ENCODE results near the gene OR6J1. TPM values are rescaled to one million over a fixed set of nuclear protein-coding genes. Genes with fewer than 3 reads are reported as not detected.

Gene OR6J1
- total and polyA plus RNA-seq, 2 of the 13 experiments (the other 11 are each of a cell fraction or from before 2014, with no cell fraction given) = not detected

- Histone ChIP-seq H2AFZ (ENCODE audit: low read length) (no peak overlapping the region), H3K79me2 (ENCODE audit: insufficient read depth, low read length) (no peaks in the 10 kb centered on the region), H3K36me3 (replicated peaks in 1 of 2; ENCODE audit: control insufficient read depth in 1 of 2, insufficient read depth in 2 of 2, low read length in 2 of 2) (no peaks in the 10 kb centered on the region), H3K4me2 (ENCODE audit: low read depth, low read length) (no peak overlapping the region), H4K20me1 (ENCODE audit: insufficient read depth, low read length) (no peaks in the 10 kb centered on the region), H3K4me1 (ENCODE audit: insufficient read depth, low read length) (no peaks in the 10 kb centered on the region), H3K9ac (ENCODE audit: insufficient read depth, low read depth, low read length) (no peak overlapping the region), H3K4me3 (replicated peaks in 1 of 3; ENCODE audit: insufficient read depth in 1 of 3, low read depth in 2 of 3, low read length in 3 of 3) (no peak overlapping the region), H3K27ac (ENCODE audit: extremely low read length, insufficient read depth, low read length) (no peak overlapping the region), H3K27me3 (ENCODE audit: control insufficient read depth in 1 of 2, insufficient read depth in 2 of 2, low read length in 2 of 2) (peaks cover 3 to 31% of the 10 kb centered on the region in 2 experiments; a peak in 4 of 5 replicates), H3K9me3 (ENCODE audit: low read length) (no peaks in the 10 kb centered on the region)
- ATAC-seq (no peak), DNase-seq (ENCODE audit: low spot score) (no peak), FAIRE-seq (no peak)
- 2% methylated on average over 2 of the region's 2 CpGs for WGBS (ENCODE audit: low lambda C conversion rate)
- BruUV-seq (replicated peaks) = no TSS peak
- TF ChIP-seq MTF1 (CRISPR knock-in tag; IDR thresholded peaks at IDR 0.05) (no peak), RFX5 (IDR thresholded peaks at IDR 0.05; ENCODE audit: low read depth, low read length) (no peak), USF2 (IDR thresholded peaks at IDR 0.05; ENCODE audit: low read depth, low read length) (no peak), USF2 (CRISPR knock-in tag; IDR thresholded peaks at IDR 0.05; ENCODE audit: borderline replicate concordance) (no peak), ARHGAP35 (CRISPR knock-in tag; IDR thresholded peaks at IDR 0.05; ENCODE audit: borderline replicate concordance) (no peak), HOXA9 (CRISPR knock-in tag; IDR thresholded peaks at IDR 0.05; ENCODE audit: borderline replicate concordance) (no peak), ZNF792 (CRISPR knock-in tag; IDR thresholded peaks at IDR 0.05) (no peak), CREB3 (CRISPR knock-in tag; IDR thresholded peaks at IDR 0.05) (no peak), ZSCAN30 (CRISPR knock-in tag; IDR thresholded peaks at IDR 0.05) (no peak), PHF8 (CRISPR knock-in tag; IDR thresholded peaks at IDR 0.05) (no peak), DBP (CRISPR knock-in tag; IDR thresholded peaks at IDR 0.05; ENCODE audit: not compliant biosample characterization) (no peak), ZNF703 (CRISPR knock-in tag; IDR thresholded peaks at IDR 0.05; ENCODE audit: borderline replicate concordance) (no peak), ZNF251 (CRISPR knock-in tag; IDR thresholded peaks at IDR 0.05) (no peak), ZBTB42 (CRISPR knock-in tag; IDR thresholded peaks at IDR 0.05) (no peak)
- TF ChIP-seq, protein P1, sequence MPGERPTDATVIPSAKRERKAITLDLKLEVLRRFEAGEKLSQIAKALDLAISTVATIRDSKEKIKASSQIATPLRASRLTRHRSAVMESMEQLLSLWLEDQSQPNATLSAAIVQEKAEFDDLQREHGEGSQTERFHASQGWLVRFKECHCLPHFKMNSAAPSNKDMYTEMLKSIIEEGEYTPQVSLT (CRISPR knock-in tag; IDR thresholded peaks at IDR 0.05; ENCODE audit: borderline replicate concordance, low read depth) = no peak
- POLR2A ChIA-PET = no interaction called here
- in situ Hi-C loops (cut with HindIII; ENCODE audit: extremely low pct_ligation_motif_present, low pct_unique_long_range_greater_than_20kb) = loop anchor here (5.0 kb wide), 1 partner anchor 94 kb away; no protein-coding TSS in a partner anchor
- CTCF ChIA-PET (ENCODE audit: low intra/inter-chr PET ratio, low total read pairs) = interaction anchor here (2.2 to 7.3 kb wide), 3 partner anchors 80 to 201 kb away, joined by 15 to 175 read pairs (median 93); no protein-coding TSS in a partner anchor
- intact Hi-C loops (cut with micrococcal nuclease; ENCODE audit: unreplicated experiment) = loop anchor here (10.0 kb wide), 1 partner anchor 267 kb away; no protein-coding TSS in a partner anchor
Measured at GRCh38 chr14:22651586-22651985, 7.4 kb upstream of the OR6J1 start.
